Stimulated activated naive CD8-positive, alpha-beta T cell treated with anti-CD3 and anti-CD28 coated beads, Interleukin-15, Interleukin-2, amounts not matched to agents 100 U/mL and 50 U/mL, for 24 hours (primary cell): ENCODE measurements around the gene MIA.
"Not testable (repeated sequence)": the region's sequence is repeated elsewhere in the genome, so short reads cannot be mapped to it uniquely, and the experiment has no call there.

ENCODE experiments used
- ATAC-seq: fragments of 150-1000 bp; cut with Tn5 transposase; one replicate; pipeline ENCODE4 v1.10.0; 2021
- DNase-seq: peaks from one replicate; pipeline ENCODE4 v3.0.0; 2021

The MIA gene

DNA sequence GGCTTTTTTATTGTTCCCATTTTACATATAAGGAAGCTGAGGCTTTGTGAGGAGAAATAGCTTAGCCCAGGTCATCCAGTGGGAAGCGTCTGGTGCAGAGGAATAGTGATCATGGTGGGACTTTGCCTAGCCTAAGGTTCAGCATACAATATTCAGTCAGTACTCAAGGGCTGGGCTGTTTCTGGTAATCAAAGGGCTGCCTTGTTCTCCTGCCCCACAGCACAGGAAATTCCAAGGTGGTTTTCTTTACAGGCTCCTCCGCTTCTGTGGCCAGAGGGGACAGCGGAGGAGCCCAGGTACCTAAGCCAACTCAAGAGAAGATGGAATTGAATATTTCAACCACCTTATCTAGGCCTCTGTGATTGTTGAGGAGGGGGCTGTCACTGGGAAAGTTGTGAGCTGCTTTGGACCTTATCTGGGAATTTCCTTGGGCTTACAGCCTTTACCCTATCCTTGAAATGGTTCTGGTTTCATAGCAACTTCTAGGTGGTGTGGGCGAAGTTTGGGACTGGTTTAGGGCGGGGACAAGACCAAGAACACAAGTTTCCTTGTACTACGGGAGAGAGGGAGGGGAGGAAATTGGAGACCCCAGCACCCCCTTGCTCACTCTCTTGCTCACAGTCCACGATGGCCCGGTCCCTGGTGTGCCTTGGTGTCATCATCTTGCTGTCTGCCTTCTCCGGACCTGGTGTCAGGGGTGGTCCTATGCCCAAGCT is at the start of gene MIA:
Gene MIA, plus strand, starts transcription at position 606 of the 716 bp plus-strand sequence. Its CDS starts 22 bp downstream, at position 628.
- ATAC-seq (no peak), DNase-seq (no peak)

DNA sequence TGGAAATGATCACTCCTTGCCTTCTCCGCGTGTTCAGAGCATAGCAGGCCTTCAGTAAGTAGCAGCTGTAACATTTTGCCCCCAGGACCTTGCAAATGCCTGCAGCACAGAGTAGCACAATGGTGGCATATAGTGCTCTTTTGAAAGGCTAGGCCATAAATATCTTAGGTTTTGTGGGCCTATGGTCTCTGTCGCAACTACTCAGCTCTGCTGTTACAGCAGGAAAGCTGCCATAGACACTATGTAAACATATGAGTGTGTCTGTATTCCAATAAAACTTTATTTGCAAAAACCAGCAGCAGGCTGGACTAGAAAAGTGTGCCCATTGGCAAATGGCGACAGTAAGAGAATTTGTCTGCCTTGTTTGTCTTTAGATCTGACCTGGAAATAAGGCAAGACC is 49.0 kb upstream of the MIA start:
- no peak for ATAC-seq

DNA sequence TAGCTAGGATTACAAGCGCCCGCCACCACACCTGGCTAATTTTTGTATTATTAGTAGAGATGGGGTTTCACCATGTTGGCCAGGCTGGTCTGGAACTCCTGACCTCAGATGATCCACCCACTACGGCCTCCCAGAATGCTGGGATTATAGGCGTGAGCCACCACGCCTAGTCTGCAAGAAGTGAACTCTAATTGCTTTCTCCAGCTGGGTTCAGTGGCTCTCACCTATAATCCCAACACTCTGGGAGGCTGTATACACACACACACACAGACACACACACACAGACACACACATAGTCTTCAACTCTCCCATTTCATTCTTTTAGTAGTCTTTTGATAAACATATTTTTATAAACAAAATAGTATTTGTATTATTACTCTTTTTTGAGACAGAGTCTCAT is 45.3 kb upstream of the MIA start:
- not testable (repeated sequence) for ATAC-seq

More for the DNA sequence above, 49.0 kb upstream of the MIA start:
- DNase-seq, result no peak

DNA sequence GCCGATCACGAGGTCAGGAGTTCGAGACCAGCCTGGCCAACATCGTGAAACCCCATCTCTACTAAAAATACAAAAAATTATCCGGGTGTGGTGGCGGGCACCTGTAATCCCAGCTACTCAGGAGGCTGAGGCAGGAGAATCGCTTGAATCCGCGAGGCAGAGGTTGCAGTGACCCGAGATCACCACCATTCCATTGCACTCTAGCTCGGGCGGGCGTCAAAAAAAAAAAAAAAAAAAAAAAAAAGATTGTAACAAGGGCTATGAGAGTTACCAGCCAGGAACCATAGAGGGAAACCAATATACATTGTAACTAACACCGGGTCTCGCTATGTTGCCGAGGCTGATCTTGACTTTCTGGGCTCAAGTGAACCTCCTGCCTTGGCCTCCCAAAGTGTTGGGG is 43.0 kb upstream of the MIA start:
- ATAC-seq, DNase-seq: not testable (repeated sequence)

More for the DNA sequence above, 45.3 kb upstream of the MIA start:
- not testable (repeated sequence) for DNase-seq

DNA sequence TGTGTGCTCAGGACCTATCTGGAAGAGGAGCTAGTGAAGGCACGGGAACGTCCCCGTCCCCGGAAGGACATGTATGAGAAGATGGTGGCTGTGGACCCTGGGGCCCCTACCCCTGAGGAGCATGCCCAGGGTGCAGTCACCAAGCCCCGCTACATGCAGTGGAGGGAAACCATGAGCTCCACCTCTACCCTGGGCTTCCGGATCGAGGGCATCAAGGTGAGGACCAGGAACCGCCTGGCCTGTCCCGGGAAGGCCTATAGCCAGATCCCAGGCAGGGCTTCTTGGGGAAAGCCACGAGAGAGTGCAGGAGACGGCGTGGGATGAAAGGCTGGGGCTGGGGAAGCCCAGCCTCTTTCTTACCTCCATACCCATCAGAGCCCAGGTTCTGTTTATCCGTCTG is 42.2 kb upstream of the MIA start:
- no peak for ATAC-seq
- no peak for DNase-seq

DNA sequence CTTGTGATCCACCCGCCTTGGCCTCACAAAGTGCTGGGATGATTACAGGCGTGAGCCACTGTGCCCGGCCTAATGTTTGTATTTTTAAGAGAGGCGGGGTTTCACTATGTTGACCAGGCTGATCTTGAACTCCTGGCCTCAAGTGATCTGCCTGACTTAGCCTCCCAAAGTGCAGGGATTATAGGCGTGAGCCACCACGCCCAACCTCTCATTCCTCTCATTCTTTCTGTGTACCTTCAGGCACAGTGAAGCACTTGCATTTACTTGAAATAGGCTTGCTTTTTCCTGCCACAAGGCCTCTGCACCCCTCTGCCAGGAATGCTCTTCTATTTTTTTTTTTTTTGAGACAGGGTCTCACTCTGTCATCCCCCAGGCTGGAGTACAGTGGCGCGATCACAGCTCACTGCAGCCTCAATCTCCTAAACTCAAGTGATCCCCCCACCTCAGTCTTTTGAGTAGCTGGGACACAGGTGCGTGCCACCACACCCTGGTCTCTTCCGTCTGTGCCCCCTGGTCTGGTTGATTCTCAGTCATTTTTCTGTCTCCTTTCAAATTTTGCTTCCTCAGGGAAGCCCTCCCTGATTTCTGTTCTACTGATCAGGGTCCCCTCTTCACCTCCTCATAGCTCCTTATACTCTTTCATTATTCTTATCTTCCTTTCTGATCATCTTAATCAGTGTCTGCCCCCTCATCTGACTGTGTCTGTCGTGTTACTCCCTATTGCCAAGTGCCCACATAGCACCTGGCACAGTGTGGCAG is 40.1 kb upstream of the MIA start:
- DNase-seq (no peak), ATAC-seq (no peak)

DNA sequence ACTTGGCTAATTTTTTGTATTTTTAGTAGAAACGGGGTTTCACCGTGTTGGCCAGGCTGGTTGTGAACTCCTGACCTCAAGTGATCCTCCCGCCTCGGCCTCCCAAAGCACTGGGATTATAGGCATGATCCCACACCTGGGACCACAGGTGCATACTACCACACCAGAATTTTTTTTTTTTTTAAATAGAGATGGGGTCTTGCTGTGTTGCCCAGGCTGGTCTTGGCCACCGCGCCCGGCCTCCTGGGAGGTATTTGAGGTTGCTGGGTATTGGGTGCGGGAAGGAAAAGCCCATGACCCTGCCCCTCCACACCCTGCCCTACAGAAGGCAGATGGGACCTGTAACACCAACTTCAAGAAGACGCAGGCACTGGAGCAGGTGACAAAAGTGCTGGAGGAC is 38.7 kb upstream of the MIA start:
- DNase-seq, result no peak
- no peak for ATAC-seq

DNA sequence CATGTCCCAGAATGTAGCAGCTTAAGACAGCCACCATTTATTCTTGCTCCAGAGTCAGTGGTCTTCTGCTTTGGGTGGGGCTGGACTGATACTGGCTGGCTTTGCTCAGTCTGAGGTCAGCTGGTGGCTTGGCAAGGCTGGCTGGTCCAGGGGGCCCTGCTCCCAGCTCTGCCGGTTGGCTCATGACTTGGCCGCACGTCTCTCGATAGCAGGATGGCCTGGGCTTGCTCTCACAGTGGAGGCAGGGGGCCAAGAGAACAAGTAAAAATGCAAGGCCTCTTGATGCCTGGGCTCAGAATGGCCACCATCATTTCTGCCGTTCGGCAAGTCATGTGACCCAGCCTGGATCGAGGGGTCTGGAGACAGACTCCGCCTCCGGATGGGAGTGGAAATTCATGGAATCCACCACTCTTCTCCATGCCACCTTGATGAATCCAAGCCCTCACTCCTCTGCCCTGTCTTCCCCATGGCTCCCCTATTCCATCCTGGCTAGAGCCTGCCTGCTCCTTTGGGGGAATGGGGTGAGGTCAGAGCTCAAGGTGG is 38.1 kb upstream of the MIA start:
- no peak for DNase-seq
- no peak for ATAC-seq

DNA sequence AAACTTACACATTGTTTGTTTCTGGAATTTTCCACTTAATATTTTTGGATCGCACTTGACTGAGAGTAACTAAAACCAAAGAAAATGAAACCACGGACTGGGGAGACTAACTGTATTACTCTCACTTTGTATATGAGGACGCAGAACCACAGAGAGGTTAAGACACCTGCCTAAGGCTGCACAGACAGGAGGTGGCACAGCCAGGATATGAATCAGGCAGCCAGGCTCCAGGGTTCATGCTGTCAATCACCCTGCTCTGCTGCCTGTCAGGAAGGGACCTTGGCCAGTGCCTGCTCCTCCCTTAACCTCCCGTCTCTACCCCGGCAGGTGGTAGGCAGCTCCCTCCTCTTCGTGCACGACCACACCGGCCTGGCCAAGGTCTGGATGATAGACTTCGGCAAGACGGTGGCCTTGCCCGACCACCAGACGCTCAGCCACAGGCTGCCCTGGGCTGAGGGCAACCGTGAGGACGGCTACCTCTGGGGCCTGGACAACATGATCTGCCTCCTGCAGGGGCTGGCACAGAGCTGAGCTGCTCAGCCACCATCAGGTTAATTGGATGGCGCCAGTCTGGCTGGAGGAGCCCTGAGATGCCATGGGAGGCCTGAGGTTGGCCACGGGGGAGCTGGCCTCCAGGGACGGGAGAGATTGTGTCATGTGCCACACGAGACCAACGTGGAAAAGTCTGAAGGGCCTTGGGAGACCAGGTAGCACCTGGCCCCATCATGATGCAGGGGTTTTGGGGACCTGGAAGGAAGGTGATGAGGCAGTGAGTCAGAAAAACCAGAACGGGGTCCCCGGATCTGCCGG is 36.1 kb upstream of the MIA start:
- no peak for DNase-seq
- no peak for ATAC-seq

DNA sequence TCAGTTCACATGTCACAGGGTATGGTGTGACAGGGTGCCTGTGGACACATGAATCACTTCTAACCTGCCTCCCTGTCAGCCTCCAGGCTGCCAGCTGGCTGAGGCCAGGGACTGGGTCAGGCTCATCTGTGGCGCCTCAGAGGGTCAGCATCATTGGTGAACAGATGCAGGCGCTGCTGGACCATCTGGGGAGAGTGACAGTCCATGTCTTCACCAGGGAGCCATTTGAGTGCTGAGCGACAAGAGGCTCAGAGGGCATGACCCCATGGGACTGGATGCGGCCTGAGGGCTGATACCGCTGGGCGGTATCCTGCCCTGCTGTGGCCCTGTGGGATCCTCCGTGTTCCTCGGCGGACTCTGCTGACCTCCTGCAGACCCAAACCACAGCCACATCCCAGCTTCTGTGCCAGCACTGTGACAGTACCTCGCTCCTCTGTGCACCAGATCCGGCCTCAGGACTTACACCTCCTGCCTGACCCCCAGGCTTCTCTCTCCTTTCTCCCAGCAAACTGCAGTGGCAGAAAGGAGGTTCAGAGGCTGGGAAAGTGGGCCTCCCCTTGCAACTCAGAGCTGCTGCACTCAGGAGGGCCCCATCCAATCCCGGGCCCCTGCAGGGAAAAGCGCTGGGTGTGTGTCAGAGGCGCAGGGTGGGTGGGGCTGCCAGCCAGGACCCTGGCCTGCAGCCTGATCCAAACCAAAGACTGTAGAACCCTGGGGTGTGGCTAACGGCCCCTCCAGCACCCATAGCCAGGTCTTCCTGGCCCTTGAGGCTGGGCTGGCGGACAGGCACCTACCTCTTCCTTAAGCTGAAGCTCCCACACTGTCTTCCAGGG is 35.2 kb upstream of the MIA start:
- ATAC-seq, result no peak
- no peak for DNase-seq

DNA sequence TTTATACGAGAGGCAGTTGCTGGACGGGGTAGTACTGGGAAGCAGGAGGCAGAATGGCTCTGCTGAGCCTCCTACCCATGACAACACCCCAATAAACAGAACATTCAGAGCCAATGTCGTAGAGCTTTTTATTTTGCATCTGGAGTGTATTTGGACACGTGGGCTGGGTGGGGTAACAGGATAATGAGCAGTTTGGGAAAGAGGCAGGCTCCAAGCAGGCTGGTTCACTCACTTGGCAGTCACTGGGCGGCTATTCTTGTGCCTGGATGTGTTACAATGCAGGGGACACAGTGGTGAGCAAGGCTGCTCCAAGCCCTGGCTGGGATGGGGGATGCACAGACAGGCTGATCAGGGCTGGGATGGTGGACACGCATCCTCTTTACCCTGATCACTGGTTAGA is 34.6 kb upstream of the MIA start:
- no peak for DNase-seq
- no peak for ATAC-seq

DNA sequence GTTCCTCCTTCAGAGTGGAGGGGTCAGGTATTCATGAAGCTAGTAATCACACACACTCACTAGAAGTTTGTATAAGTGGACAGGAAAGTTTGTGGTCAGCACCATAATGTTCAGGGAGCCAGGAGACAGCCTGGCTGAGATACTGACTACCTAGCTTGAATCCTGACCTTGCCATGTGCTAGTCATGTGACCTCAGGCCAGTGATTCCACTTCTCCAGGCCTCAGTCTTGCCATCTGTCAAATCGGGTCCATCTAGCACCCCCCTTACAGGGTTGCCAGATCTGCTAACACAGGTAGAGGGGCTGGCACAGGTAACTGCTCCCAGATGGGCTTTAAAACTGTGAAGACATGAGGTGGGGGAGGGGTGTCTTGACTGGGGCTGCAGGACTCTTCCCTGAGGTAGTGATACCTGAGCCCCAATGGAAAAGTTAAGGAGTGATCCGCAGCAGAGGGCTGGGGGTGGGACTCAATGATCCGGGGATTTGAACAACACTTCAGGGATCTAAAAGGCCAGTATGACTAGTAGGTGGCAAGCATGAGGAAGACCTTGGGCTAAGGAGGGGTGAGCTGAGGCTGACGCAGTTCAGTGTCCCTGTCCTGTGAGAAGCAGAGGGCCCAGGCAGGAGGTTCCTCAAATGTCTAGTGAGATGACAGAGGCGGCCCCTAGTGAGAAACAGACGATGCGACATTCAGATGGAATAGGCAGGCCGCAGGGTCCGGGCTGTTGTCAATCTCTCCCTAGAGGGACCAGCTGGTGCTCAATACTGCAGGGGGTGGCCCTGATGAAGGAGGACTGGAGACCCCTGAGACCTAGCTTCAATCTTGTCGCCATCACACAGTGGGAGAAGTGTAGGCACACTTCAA is 33.6 kb upstream of the MIA start:
- DNase-seq, result no peak
- ATAC-seq, result no peak

DNA sequence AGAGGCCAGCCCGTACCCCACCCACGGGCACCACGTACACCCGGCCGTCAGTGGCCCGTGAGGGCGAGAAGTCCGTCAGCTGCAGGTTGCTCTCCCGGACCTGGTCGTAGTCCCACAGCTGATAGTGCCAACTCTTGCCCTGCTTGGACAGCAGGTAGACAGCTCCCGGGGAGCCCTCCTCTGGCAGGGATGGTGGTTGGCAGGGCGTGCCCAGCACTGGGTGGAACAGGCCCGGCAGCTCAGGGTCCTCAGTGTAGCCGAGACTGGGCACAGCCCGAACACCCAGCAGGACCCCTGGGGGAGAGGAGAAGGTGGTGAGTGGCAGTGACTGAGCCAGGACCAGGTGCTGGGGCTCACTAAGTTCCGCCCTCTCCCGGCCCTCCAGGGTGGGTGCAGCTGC is 32.8 kb upstream of the MIA start:
- ATAC-seq, result no peak
- DNase-seq, result no peak

DNA sequence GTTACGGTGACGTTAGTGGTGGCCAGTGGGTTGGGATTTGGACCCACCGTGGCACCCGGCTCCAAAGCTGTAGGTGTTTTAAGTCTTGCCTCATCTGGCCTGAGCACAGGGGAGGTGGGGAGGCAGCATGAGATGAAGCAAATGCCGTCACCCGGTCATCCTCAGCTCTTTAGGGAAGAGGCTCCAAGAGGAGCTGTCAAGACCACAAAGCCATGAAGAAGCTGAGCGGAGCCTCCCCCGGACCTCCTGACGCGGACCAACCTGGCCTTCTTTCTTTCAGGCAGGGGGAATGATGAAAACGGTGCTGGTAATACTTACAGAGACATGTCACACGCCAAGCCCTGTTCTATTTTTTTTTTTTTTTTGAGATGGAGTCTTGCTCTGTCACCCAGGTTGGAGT is 32.4 kb upstream of the MIA start:
- no peak for ATAC-seq

DNA sequence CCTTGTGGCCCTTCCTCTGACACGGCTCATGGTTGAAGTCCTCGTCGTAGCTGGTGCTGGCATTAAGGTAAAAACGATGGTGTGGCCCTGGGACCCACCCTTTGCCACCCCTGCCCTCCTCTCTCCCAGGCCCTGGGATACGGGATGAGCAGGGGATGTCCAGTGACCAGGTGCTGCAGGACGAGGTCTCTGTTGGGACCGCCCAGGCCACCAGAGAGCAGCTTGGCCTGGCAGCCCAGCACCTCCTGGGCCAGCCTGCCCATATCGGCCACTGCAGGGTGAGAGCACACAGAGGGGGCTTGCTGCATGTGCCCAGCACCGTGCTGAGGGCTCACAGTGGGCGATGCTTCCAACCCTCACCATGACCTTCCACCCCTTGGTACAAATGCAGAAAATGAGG is 31.4 kb upstream of the MIA start:
- DNase-seq (no peak), ATAC-seq (no peak)

More for the DNA sequence above, 32.4 kb upstream of the MIA start:
- no peak for DNase-seq

DNA sequence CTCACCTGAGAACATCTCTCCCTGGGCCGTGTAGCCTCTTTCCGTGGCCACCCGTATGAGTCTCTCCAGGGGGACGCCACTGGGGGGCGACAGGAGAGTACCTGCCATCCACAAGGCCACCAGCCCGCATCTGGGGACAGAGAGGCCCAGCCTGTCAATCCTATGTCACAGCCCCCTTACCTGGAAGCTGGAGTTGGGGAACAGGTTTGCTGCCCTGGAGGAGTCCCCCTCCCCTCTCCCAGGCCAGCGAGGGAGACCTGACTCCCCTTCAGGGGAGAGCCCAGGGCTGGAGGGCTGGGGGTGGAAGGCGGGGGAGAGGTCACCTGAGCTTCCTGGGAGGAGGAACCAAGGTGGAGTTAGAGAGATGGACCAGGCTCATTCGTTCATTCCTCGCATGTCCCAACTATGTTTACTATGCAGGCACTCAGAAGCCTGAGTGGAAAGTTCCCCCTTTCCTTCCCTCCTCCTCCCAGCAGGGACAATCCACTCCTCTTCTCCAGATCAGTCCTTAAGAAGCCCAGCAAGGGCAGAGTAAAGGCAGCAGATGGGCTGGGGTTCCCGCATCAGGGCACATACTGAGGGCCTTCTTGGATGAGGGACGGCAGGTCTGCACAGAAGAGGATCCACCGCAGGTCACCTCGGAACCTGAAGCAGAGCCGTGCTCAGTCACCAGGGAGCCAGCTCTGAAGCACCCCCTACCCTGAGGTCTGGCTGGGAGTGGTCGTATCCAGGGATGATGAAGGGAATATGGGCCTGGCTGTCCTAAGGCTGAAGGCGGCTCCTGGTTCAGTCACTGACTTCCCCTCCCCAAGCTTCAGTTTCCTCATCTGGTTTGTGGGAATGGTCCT is 30.5 kb upstream of the MIA start:
- ATAC-seq (no peak), DNase-seq (peak; percentile 47)

DNA sequence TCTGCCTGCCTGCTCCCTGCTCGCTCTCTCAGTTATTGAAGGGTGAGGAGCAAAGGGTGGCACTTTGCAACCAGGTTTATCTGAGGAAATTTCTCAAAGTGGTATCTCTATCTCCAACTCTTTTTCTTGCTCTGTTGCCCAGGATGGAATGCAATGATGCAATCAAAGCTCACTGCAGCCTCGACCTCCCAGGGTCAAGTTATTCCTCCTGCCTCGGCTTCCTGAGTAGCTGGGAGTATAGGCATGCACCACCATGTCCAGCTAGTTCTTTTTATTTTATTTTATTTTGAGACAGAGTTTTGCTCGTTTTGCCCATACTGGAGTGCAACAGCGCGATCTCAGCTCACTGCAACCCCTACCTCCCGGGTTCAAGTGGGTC is 29.9 kb upstream of the MIA start:
- DNase-seq, result no peak
- no peak for ATAC-seq

DNA sequence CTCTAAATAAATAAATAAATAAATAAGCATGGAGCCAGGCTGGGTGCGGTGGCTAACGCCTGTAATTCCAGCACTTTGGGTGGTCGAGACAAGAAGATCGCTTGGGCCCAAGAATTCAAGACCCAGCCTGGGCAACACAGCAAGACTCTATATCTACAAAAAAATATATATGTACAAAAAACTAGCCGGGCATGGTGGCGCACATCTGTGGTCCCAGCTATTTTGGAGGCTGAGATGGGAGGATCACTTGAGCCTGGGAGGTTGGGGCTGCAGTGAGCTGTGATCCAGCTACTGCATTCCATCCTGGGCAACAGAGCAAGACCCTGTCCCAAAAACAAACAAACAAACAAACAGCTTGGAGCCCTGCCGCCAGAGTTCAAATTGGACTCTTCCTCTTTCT is 27.8 kb upstream of the MIA start:
- DNase-seq (no peak), ATAC-seq (no peak)

DNA sequence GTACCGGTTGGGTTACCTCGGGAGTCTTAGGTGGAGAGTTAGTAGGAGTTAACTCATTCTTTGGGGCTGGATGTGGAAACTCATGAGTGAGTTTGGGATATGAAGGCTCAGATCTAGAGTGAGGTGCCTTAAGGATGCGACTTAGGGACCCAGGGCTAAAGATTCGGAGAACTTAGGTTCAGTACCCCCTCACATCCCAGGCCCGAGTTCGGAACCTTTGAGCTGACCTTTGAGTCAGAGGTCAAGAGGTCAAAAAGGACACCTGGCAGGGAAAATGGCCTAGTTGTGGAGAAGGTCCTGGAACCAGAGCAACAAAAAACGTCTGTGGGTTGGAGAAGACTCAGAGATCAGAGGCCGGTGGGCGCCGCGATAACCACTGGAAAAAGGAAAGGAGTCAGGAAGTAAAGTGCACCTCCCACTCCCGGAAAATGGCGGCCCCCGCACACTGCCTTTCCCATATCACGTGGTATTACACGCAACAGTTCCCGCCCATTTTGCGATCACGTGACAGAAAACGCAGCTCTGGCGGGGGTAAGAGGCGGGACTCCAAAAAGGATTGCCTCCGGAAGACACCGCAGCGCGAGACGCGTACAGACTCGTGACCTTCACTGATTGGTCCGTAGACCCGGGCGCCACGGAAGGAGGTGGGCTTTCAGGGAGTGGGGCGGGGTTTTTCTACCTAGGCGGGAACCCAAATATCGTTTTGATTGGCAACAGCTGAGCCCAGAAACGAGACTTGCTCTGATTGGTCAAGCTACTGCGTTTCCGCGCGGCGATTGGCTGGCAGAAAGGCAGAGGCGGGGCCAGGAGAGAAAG is 25.1 kb upstream of the MIA start, which contains the start of gene ACTMAP:
Gene ACTMAP, minus strand, starts transcription at position 420 of the 816 bp plus-strand sequence. CDS start 674 bp downstream, outside the sequence.
- peak; percentile 88 for ATAC-seq
- peak; percentile 99 for DNase-seq
